Measurements from ENCODE around the gene DISC1.
"Not testable (repeated sequence)": the region's sequence is repeated elsewhere in the genome, so short reads cannot be mapped to it uniquely, and the experiment has no call there.

DISC1 gene

DNA sequence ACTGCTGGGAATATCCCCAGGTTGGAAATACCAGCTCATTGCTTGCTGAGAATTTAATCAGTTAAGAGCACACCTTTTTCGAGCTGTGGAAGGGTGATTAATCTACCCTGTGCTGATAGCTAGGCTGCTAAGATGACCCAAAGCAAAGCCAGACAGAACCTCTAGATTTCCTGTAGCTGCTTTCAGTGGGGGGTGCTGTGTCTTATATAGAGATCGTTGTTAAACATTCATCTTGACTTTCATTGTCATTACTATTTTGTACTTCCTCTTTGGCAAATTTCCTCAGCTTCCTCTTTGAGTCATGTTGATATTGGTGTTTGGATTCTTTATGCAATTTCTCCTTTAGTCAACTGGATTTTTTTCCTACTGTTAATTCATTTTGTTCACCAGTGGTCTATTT, 155.3 kb downstream of the DISC1 start:
- peak; percentile 6 for DNase-seq

DNA sequence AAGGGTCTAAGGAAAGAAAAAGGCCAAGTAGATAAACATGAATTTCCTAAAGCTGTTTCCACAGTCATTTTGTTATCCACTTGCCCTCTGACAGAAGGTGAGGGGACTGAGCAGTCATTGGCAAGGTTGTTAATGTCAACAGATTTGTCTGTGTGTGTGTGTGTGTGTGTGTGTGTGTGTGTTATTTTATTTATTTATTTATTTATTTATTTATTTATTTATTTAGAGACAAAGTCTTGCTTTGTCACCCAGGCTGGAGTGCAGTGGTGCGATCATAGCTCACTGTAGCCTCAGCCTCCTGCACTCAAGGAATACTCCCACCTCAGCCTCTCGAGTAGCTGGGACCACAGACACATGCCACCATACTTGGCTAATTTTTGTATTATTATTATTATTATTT, 158.5 kb downstream of the DISC1 start:
- not testable (repeated sequence) for DNase-seq

DNA sequence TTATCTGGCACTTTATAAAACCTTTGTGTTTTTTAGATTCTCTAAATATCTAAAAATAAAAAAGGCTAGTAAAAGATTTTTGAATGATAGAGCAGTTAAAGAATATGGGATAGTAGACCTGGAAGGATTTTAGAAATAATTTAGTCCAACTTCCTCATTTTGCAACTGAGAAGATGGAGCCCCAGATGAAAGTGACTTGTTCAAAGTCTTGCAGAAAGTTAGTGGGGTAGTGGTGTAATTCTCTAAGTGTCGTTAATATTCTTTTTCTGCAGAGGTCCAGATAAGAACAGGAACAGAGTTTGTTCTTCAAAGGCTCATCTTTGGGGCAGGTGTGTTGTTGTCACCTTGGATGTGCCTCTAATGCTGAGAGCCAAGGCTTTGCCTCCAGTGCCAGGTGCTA, 159.5 kb downstream of the DISC1 start:
- no peak for DNase-seq

DNA sequence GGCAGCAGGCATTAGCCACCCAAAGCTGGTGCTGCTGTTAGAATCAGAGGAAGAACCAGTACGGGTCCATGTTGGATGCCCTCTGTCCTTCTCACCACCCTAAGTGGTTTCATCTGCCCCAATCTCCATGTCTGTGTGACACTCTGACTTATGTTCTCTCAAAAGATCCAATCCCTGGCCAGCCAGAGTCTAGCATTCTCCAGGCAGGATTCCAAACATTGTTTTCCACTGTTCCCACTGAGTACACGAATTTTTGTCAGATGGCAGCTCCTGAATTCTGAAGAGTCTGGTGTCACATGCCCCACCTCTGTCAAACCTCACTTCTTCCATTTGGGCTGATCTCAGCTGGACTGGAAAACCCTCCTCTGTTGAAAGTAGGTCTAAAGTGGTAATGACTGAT, 166.0 kb downstream of the DISC1 start:
- DNase-seq: no peak

DNA sequence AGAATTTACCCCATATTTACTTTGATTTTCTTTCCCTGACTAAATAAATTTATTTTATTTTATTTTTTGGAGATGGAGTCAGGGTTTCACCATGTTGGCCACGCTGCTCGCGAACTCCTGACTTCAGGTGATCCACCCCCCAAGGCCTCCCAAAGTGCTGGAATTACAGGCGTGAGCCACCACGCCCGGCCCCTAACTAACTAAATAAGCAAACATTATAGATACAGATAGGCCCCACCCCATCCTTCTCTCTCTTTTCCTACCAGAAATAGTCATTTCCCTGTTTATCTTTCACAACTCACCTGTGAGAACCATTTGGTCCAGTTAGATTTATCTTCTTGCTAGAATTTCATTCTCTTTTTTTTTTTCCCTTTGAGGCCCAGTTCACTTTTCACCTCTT, 167.3 kb downstream of the DISC1 start:
- DNase-seq: no peak

DNA sequence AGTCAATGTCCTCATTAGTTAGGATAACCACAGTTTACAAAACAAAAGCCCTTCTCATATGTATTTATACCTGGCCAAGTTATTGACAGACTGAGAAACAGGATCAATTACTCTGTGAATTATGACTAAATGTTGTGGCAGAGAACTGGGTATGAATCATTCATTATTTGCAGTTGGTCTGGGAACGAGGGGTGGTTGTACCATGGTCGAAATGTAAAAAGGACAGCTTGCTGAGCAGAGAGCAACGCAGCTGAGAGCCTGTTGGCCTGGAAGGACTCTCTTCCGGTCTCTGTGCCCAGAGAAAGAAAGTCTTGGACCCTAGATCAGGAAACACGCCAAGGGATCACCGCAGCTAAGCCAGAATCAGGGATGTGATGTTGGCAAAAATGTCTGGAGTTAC, 169.6 kb downstream of the DISC1 start:
- no peak for DNase-seq

DNA sequence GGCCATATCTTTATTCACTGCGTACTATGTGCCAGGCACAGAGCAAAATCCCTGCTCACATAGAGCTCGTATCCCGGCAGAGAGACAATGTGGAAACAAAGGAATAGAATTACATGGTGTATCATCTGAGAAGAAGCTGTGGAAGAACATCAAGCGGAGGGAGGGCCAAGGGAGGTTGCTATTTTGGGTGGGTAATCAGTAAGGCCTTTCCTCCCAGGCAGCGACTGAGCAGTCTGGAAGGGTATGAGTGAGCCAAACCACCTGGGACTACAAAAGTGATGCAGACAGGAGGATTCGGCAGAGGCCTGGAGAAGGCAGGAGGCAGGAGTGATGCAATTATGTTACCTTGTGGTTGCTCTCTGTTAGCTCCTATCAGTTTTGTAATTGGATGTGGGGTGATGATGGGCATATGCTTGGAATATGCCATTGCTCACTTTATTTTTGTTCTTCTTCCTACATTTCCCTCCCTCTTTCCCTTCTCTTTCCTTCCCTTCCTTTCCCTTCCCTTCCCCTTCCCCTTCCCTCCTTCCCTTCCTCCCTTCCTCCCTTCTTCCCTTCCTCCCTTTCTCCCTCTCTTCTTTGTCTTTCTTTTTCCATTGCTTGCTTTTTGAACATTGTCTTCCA, 172.9 kb downstream of the DISC1 start:
- DNase-seq: no peak

DNA sequence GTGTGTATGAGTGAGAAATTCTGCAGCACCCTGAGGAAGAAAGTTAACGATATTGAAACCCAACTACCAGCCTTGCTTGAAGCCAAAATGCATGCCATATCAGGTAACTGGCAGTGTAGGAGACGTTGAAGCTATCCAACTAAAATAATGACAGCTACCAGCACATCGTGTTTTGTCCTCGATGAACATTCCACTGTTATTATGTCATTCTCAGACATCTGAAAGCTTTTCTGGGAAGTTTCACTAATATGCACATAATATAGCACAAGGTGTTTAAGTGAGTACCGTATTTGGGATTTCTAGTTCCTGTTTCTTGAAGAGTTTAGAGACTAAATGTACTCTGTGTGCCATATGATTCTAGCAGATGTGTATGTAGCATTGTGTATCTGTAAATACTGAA, 173.5 kb downstream of the DISC1 start:
- peak; percentile 74 for DNase-seq

DNA sequence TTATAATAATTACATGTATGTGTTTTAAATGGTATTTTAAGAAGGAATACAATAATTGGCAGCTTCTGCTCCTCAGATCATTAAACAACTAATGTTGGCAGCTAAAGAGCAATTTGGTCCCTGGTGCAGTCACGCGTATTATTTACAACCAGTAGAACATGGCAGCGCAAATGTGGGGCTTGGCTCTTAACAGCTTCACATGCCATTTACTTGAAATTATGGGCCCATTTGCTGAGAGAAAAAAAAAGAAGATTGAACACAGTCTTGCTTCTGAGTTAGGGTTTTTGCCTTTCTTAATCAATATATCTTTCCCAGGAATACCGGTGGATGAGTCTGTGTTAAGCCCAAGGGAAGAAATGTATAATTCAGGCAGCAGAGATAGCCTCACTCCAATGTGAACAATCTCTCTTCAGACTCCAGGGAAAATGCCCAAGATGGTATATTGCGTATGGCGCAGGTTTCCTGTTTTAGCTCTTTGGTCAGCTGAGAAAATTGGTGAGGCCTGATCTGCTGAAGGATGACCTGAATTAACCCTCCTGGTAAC, 174.5 kb downstream of the DISC1 start:
- no peak for DNase-seq

DNA sequence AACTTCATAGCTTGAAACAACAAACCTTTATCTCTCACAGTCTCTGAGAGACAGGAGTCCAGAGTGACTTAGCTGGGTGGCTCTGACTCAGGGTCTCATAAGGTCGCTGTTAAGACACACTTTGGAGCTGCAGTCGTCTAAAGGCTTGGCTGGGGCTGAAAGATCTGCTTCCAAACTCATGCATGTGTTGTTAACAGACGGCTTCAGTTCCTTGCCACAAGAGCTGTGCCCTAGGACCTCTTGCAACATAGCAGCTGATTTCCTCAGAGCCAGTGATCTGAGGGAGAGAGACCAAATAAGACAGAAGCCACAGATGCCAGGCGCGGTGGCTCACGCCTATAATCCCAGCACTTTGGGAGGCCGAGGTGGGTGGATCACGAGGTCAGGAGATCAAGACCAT, 176.8 kb downstream of the DISC1 start:
- peak; percentile 19 for DNase-seq

DNA sequence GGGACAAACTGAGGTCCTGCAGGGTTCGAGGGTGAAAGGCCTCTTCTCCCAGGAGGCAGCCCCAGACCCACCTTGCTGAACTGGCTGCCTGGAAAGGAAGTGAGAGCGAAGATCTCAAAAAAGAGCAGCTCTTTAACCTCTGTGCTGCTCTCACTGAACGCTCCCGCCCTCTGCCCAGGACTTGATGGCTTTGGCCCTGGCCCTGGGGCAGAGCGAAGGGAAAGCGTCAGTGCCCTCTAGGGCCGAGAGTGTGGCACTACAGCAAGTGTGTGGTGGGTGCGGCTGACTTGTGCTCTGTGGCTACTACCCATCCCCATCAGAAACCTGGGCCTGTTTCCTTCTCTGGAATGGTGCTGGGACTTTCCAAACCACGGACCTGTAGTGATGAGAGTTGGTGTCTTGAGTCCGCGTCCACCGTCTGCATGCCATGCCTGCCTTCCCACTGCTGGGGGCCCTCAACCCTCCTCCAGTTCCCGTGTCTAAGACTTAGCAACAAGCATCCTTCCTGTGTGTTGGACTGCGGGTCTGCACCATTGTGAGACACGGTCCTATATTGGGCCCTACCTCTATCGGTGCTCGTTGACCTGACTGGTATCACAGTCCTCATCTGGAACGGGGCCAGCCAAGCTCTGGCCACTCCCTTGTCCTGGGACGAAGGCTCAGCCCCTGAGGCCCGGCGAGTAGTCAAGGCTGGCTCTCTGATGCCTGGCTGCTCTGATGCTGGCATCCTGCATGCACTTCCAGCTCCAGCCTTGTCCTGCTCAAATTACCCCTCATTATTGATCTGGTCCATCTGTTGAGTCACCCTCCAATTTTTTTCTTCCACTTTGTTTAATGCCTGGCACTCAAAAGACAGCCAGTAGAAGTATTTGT, 180.3 kb downstream of the DISC1 start:
- peak; percentile 52 for DNase-seq

DNA sequence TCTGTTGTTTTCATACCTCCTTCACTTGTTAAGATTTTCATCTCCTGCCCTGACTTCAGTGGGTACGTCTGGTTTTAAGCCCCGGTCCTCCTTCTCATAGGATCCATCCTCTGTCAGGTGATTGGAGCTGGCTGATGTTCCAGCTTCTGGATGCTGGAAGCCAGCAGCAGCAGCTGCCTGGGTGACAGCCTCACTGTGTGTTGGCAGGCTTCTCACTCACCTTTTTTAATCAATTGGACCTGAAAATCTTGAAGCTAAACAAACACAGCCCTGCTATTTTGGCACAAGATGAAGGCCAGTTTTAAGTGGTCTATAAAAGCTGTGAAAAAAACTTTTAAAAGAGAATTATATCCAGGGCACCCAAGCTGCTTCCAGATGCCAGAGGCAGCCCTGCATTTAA, 181.0 kb downstream of the DISC1 start:
- DNase-seq: no peak

DNA sequence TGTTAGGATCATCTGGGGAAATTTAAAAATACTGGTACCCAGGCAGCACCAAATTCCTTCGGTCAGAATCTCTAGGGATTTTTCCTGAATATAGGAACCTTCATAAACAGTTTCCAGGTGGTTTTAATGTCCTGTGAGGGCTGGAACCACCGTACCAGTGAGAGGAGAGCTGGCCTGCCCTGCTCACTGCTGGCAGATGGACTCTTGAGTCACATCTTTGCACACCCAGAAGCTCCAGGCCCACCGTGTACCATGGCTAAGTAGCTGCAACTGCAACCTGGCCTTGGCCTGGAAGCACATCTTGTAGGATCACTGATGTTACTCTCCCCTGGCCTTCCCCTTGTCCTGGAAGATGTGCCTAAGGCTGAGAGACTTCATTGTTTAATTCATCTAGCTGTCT, 181.5 kb downstream of the DISC1 start:
- DNase-seq: no peak

DNA sequence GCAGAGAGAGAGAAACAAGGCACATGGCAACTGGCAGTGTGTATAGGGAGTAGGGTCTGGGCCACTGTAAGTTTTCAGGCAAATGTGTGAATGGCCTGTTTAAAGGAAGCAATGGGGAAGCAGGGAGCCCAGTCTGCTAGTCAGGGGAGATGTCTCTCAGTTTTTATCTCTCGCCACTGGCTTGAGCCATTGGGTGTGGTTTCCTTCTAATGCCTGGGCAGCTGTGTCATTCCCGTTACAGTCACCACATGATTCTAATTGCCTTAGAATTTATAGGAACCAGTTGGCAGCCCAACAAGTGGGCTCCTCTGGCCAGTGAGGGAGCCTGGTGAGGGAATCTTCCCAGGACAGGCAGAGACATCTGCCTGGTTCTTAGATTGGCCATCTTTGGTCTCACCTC, 182.4 kb downstream of the DISC1 start:
- DNase-seq: peak; percentile 91

DNA sequence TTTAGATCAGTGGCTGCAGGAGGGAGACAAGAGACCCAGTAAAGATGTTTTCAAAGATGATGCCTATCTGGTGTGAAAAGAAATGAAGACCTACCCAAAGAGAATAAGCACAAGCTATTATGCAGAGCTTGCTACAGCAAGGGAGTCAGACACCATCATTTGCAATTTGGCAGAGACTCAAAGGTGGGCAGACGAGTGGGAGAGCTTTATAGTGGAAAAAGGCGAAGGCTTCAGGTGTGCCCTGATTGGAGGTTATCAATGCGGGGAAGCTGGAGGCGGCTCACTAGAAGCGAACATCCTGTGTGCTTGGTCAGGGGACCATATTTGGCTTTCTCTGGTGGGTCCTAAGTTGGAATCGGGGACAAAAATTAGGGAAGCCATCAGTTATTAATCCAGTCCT, 183.8 kb downstream of the DISC1 start:
- DNase-seq: no peak

DNA sequence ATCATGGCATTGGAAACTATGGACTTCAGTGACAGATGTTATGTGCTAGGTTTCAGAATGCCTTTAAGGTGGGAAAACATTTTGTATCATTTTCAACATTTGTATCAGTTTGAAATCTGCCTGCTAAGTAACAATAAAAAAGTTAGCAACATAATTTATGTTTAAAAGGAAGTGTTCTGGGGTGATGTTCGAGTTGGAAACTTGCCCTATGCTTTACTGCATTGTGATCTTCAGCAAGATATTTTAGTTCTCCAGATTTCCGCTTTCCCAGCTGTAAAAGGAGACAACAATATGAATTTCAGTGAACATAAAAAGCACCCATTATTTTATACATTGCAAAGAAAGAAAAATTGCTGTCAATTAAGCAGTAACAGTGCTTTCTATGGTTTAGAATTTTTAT, 187.4 kb downstream of the DISC1 start:
- DNase-seq: no peak

DNA sequence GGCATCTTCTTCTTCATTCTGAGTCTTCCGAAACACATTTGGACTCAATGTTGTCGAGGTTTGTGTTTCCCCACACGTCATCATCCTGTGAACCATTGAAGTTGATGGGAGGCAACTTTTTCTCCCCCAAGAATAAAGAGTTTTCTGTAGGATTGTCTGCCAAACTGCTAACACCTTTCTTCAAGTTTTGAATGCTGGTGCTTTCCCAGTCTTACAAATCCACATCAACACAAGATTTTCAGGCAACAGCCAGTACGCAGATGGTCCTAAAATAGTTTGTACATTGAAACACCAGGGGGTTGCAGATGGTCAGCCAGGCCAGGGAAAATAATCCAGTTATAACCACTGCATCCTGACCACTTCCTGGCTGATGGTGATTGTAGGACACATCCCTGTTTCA, 187.9 kb downstream of the DISC1 start:
- DNase-seq: no peak

DNA sequence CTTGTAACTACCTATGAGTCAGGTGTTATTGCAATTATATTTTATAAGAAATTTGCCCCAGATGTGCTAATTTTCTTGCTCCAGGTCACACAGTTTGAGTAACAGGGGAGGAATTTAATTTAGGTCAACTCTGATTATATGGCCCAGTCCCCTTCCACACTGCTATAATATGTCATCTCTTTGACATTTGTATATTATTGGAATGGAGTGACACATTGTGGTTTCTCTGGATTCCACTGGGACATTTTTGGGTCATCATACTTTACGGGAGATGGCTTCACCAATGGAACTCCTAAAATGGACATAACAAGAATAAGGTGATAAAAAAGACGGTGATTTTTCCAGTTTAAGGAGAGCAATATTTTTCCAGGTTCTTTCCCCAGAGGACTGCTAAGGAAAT, 191.2 kb downstream of the DISC1 start:
- DNase-seq: peak; percentile 44

DNA sequence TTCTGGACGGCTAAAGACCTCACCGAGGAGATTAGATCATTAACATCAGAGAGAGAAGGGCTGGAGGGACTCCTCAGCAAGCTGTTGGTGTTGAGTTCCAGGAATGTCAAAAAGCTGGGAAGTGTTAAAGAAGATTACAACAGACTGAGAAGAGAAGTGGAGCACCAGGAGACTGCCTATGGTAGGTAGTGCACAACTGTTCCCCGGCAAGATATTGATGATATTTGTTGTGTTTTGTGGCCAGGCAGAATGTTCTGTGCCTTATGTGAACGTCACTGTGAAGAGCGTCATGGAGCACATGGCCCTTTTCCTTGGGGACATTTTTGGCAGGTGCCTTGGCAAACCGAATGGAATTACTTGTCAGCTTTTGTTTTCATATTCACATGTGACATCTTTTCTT, 191.7 kb downstream of the DISC1 start:
- DNase-seq: no peak

DNA sequence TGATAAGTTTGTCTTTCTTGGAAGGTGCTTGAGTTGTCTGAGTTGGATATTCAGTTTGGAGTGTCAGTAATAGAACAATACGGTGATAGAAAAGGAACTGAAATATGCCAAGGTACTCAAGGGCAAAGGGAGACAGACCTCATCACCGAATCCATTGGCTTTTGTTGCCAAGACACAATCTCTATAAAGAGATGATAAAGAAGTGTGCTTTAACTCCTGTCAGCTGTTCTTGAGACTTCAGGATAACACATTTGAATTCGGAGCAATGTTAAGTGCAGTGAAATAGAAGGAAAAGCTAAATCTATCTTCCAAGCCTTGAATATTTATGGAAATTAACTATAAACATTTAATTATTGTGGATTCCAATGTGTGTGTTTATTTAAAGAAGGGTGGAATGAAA, 194.7 kb downstream of the DISC1 start:
- no peak for DNase-seq

DNA sequence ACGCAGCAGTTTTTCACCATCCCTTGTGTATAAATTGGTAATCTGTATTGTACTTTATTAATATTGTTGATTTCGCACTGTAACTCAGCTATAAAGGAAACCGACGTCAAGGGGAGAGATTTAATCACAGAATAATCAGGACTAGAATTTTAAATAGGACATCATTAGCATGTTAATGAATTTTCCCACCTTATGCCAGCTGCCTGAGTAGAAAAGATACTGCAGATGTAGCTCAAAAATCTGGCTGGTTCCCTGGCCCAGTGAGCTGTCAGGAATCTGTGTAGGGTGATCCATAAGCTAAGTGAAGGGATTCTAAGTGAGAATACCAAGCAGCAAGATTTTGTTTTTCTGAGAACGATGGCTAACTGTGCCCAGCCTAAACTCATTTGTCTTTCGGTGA, 195.5 kb downstream of the DISC1 start:
- DNase-seq: no peak

DNA sequence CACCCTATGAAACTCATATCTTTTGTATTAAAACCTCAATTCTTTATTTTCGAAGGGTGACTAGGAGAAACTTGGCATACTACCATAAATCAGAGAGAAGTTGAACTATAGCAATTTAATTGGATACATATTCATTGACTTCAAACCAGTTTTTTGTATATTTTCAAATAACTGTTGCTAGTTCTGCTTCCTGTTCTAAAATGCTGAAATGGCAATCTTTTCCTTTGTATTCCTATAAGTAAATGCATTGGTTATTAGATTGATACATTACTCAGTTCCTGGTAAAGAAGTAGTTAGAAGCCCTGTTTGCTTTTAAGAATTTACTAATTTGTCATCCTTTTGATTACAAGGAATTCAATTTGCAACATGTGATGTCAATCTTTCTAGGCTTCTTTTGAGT, 200.0 kb downstream of the DISC1 start:
- DNase-seq: no peak

DNA sequence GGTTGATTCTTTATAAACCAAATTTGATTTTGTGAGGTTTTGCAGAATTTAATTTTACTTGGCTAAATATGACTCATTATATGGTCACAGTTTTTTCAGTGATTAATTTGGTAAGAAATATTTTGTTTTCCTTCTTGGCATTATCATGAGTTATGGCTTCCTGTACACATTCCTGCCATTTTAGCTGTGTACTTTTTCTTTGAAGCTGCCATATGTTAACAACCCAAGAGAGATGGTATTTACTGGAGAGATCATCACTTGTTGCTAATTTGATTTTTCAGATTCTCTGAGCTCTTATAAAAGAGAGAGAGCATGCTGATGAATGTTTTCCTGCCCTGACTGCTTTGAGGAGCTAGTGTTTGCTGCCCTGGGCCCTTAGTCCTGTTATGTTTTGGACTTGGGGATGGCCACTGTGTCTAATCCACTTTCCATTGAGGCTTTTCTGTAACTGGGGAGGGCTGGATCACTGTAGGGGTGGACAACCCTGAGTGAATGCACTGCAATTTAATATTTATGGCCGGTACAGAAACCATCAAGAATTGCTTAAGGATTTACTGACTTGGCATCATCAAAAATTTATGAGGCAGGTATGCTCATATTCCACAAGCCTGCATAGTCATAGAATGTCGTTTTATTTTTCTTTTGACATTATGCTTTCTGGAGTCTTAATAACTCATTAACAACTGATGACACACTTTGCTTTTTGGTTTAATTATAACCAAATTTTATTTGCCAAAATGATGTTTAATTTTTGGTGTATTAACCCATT, 200.9 kb downstream of the DISC1 start:
- DNase-seq: peak; percentile 90
